ENCODE data around the gene RNF14. TPM values are rescaled to one million over a fixed set of nuclear protein-coding genes. Genes with fewer than 3 reads are reported as not detected.

The RNF14 gene
- total and polyA plus RNA-seq, 2 of the 8 experiments (the other 6 are each of a cell fraction or from before 2014, with no cell fraction given): 4.7 to 20.2 TPM

DNA sequence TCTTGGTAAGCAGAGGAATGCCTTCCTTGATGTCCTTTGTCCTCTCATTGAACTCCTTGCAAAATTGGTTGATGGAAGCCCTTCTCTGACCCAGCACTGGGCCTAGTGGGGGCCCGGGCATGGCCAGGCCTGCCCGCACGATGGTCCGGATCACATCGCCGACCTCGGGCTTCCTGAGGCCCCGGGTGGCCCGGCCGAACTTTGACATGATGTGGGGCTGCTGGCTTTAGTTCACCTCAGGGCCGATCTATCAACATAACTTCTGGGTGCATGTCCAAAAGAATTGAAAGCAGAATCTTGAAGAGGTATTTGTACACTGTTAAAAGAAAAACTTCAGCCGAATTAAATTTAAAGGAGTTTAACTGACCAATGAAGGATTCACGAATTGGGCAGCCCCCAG, 68.0 kb downstream of the RNF14 start:
- CTCF ChIA-PET (ENCODE audit: partially characterized antibody): interaction anchor here (0.7 to 1.4 kb wide), 2 partner anchors 12 to 106 kb away, joined by 3 to 5 read pairs; no protein-coding TSS in a partner anchor
- POLR2A ChIA-PET (ENCODE audit: partially characterized antibody): no interaction called here
- no peaks in the 10 kb centered on the region for H3K79me1 ChIP-seq (ENCODE audit: low read depth, low read length)

More for the DNA sequence above, 68.0 kb downstream of the RNF14 start:
- Histone ChIP-seq H3K14ac (ENCODE audit: insufficient read length) (no peak overlapping the region), H2BK20ac (ENCODE audit: low read length) (no peak overlapping the region), H3K27ac (ENCODE audit: low read depth, low read length) (no peak overlapping the region), H2BK5ac (ENCODE audit: low read depth, low read length) (no peak overlapping the region), H3K4me2 (ENCODE audit: insufficient read depth in 1 of 2, low read depth in 2 of 2, low read length in 2 of 2) (no peak overlapping the region), H4K8ac (ENCODE audit: extremely low read depth, insufficient read depth, low read length) (no peak overlapping the region; the same call in 1 of the 2 replicates), H3K27me3 (replicated peaks in 1 of 4; ENCODE audit: control insufficient read depth in 3 of 4, extremely low read depth in 1 of 4, insufficient read depth in 3 of 4, low read length in 3 of 4) (no peaks in the 10 kb centered on the region), H2BK15ac (ENCODE audit: low read length) (no peak overlapping the region), H3K36me3 (ENCODE audit: control insufficient read depth in 2 of 4, insufficient read depth in 4 of 4, low read length in 3 of 4) (no peaks in the 10 kb centered on the region), H4K20me1 (replicated peaks in 1 of 2; ENCODE audit: control insufficient read depth in 1 of 2, insufficient read depth in 2 of 2, low read length in 2 of 2) (no peaks in the 10 kb centered on the region), H2BK12ac (ENCODE audit: low read depth, low read length) (no peak overlapping the region), H3K56ac (replicated peaks; ENCODE audit: insufficient read length, low read depth, low read length) (no peak overlapping the region), H3K9ac (replicated peaks in 1 of 4; ENCODE audit: extremely low read depth in 1 of 4, low read depth in 3 of 4, low read length in 3 of 4) (no peak overlapping the region), H2AK5ac (ENCODE audit: low read depth, low read length) (no peak overlapping the region), H3K9me3 (ENCODE audit: insufficient read depth in 2 of 2, low read depth in 1 of 2, low read length in 1 of 2) (no peaks in the 10 kb centered on the region), H3K4me1 (replicated peaks in 1 of 4; ENCODE audit: control insufficient read depth in 3 of 4, insufficient read depth in 4 of 4, low read length in 3 of 4) (no peaks in the 10 kb centered on the region), H3K23ac (ENCODE audit: insufficient read length) (no peak overlapping the region), H3K23me2 (ENCODE audit: low read depth, low read length) (no peaks in the 10 kb centered on the region), H2BK120ac (replicated peaks; ENCODE audit: low read depth, low read length) (no peak overlapping the region), H4K91ac (replicated peaks; ENCODE audit: insufficient read length, low read length) (no peak overlapping the region), H3K4ac (replicated peaks; ENCODE audit: insufficient read length, low read depth, low read length) (no peak overlapping the region), H4K5ac (ENCODE audit: insufficient read length, low read depth, low read length) (no peak overlapping the region), H3K79me2 (ENCODE audit: control insufficient read depth in 1 of 2, insufficient read depth in 2 of 2, low read length in 2 of 2) (no peaks in the 10 kb centered on the region), H2AFZ (ENCODE audit: low read length) (0 out of 2 replicates have a peak overlapping the region, but pooled peaks have one; percentile 22), H3K18ac (ENCODE audit: extremely low read depth, low read length) (no peak overlapping the region), H3K4me3 (ENCODE audit: extremely low read depth in 1 of 4, insufficient read depth in 2 of 4, low read depth in 3 of 4, low read length in 4 of 4) (no peak overlapping the region)
- DNase-seq (ENCODE audit: low read depth in 1 of 2, low spot score in 2 of 2) (peak in 1 of 2 experiments; percentile 24), FAIRE-seq (no peak)
- 92% methylated on average over 13 of the region's 13 CpGs; no CpG with 5 or more reads in 1 of the 2 experiments for WGBS, 2 experiments (ENCODE audit: extremely low coverage in 1 of 2, insufficient coverage in 1 of 2, insufficient read length in 1 of 2, insufficient replicate concordance in 2 of 2, low coverage in 1 of 2, low lambda C conversion rate in 2 of 2, missing lambda C conversion rate in 1 of 2)
- no peak for TF ChIP-seq FOSL1 (IDR thresholded peaks at IDR 0.05; ENCODE audit: insufficient read depth, low read depth, low read length)
- no peak for TF ChIP-seq SP4 (IDR thresholded peaks at IDR 0.05; ENCODE audit: low read length)
- no peak for TF ChIP-seq CHD2 (IDR thresholded peaks at IDR 0.05; ENCODE audit: low read length)
- TF ChIP-seq KDM5A (IDR thresholded peaks at IDR 0.05; ENCODE audit: low read length): no peak
- no peak for TF ChIP-seq CTBP2 (IDR thresholded peaks at IDR 0.05; ENCODE audit: borderline replicate concordance, insufficient read depth, insufficient read length, low read length)
- TF ChIP-seq, protein P1, sequence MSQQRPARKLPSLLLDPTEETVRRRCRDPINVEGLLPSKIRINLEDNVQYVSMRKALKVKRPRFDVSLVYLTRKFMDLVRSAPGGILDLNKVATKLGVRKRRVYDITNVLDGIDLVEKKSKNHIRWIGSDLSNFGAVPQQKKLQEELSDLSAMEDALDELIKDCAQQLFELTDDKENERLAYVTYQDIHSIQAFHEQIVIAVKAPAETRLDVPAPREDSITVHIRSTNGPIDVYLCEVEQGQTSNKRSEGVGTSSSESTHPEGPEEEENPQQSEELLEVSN (IDR thresholded peaks at IDR 0.05): no peak
- no peak for TF ChIP-seq RFX5 (IDR thresholded peaks at IDR 0.05; ENCODE audit: borderline replicate concordance, low read depth, low read length)
- no peak for TF ChIP-seq HDAC2 (IDR thresholded peaks at IDR 0.05; ENCODE audit: borderline replicate concordance in 1 of 2, low read depth in 2 of 2, low read length in 2 of 2)
- no peak for TF ChIP-seq TEAD4 (IDR thresholded peaks at IDR 0.05; ENCODE audit: low read depth, low read length)
- no peak for TF ChIP-seq CHD1 (IDR thresholded peaks at IDR 0.05; ENCODE audit: low read depth, low read length)
- no peak for TF ChIP-seq BRCA1 (IDR thresholded peaks at IDR 0.05; ENCODE audit: low read depth, low read length)
- no peak for TF ChIP-seq CBX8 (IDR thresholded peaks at IDR 0.05; ENCODE audit: borderline replicate concordance, low read depth, low read length)
- no peak for TF ChIP-seq SUZ12 (IDR thresholded peaks at IDR 0.05; ENCODE audit: low read length)
- TF ChIP-seq POLR2A (IDR thresholded peaks at IDR 0.05; ENCODE audit: control extremely low read depth in 1 of 2, low read depth in 2 of 2, low read length in 2 of 2): no peak
- TF ChIP-seq KDM4A (IDR thresholded peaks at IDR 0.05; ENCODE audit: low read depth, low read length, severe bottlenecking): no peak

All from H1 (cell line).